Measurements from ENCODE around the gene AMOTL1.
"Not testable (repeated sequence)": the region's sequence is repeated elsewhere in the genome, so short reads cannot be mapped to it uniquely, and the experiment has no call there.

AMOTL1 gene

DNA sequence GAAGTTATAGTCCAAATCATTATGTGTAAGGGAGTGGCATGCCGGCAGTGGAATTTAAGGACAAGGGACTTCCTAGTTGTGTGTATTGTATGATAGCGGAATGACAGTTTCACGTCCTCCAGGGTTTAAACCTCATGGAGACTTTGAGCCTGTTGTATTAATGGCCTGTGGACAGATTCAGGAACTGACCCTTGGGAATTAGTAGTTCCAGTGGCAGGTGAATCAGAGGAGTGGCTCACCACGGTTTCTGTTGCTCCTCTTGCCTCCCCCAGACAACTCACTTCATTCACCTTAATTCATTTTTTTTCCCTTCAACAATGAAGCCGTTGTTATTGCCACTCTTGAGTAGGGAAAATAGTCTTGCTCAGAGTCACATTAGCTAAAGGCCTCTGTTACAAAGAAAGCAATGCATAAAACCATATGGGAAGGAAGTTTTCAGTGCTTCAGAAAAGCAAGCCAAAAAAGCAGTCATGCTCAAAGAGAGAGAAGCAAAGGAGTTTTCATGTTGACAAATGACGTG lies 22.6 kb downstream of the AMOTL1 start:
- CTCF ChIA-PET: interaction anchor here (0.9 kb wide), 1 partner anchor 168 kb away, joined by 3 read pairs; no protein-coding TSS in a partner anchor
- no peak for TF ChIP-seq CTCF (IDR thresholded peaks at IDR 0.05; ENCODE audit: insufficient read depth, low read length, missing control alignments)
- POLR2A ChIA-PET: no interaction called here
- no peak for DNase-seq (ENCODE audit: low read depth, low spot score)
- no peak overlapping the region for H3K4me3 ChIP-seq (ENCODE audit: low read depth, low read length)

GRCh38 chr11:94791216-94791889 lies 23.2 kb downstream of the AMOTL1 start:
- DNase-seq (ENCODE audit: low read depth, low spot score): no peak
- ChIA-PET POLR2A (no interaction called here), CTCF (interaction anchor here (0.9 kb wide), 1 partner anchor 168 kb away, joined by 3 read pairs; no protein-coding TSS in a partner anchor)
- H3K4me3 ChIP-seq (ENCODE audit: low read depth, low read length): no peak overlapping the region
- no peak for TF ChIP-seq CTCF (IDR thresholded peaks at IDR 0.05; ENCODE audit: insufficient read depth, low read length, missing control alignments)

DNA sequence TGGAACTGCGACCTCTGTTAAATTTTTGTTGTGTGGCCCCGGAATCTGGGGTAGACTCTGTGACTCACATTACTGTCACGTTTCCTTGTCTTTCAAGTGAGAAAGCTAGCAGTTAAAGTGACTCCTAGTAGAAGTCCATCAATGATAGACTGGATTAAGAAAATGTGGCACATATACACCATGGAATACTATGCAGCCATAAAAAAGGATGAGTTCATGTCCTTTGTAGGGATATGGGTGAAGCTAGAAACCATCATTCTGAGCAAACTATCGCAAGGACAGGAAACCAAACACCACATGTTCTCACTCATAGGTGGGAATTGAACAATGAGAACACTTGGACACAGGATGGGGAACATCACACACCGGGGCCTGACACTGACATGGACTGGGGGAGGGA lies 23.8 kb downstream of the AMOTL1 start:
- CTCF ChIA-PET: interaction anchor here (1.5 kb wide), 2 partner anchors 106 to 168 kb away, joined by 3 to 4 read pairs; no protein-coding TSS in a partner anchor
- POLR2A ChIA-PET; H3K4me3 ChIP-seq (ENCODE audit: low read depth, low read length); DNase-seq (ENCODE audit: low read depth, low spot score): not testable (repeated sequence)

- TF ChIP-seq CTCF (IDR thresholded peaks at IDR 0.05; ENCODE audit: insufficient read depth, low read length, missing control alignments): no peak
- POLR2A ChIA-PET: no interaction called here
- H3K4me3 ChIP-seq (ENCODE audit: low read depth, low read length): no peak overlapping the region
- DNase-seq (ENCODE audit: low read depth, low spot score): no peak
- CTCF ChIA-PET: interaction anchor here (0.7 to 5.5 kb wide), 4 partner anchors 7 to 169 kb away, joined by 3 to 35 read pairs (median 4); no protein-coding TSS in a partner anchor
Observed at GRCh38 chr11:94792451-94792850, 24.3 kb downstream of the AMOTL1 start.

DNA sequence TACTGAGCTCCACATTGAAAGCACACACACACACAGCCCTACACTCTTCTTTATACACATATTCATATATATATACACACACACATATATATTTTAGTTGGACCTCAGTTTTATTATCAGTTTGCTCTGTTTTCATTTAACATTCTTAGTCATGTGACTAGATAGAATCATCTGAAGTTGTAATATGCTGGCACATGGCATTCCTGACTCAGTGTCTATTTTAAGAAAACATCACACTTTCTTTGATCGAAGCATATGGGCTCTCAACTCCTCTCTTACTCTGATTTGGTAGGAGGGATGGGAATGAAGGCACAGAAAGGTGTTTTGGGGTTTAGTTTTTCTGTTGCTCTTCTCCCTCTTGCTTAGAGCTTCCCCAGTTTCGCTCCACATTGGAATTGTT lies 24.8 kb downstream of the AMOTL1 start:
- no peak overlapping the region for H3K4me3 ChIP-seq (ENCODE audit: low read depth, low read length)
- ChIA-PET POLR2A (no interaction called here), CTCF (interaction anchor here (0.7 to 5.5 kb wide), 4 partner anchors 8 to 169 kb away, joined by 3 to 35 read pairs (median 4); no protein-coding TSS in a partner anchor)
- no peak for DNase-seq (ENCODE audit: low read depth, low spot score)
- TF ChIP-seq CTCF (IDR thresholded peaks at IDR 0.05; ENCODE audit: insufficient read depth, low read length, missing control alignments): no peak

DNA sequence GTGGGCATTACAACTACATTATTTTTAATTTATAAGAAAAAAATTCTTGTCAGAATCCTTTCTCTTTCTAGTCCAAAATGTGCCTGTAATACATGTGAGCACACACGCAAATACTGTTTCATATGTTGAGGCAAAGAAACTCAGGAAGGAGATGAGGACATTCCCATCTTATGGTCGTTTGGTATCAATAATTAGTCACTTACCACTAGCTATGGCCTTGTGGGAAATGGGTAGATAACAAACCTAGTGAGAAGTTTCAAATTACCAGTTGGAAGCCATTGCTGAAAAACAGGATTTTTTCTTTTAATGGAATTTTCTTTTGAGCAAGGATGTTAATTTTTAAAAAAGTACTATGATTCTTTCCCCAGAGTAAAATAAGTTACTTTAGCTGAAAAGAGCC lies 25.7 kb downstream of the AMOTL1 start:
- DNase-seq (ENCODE audit: low read depth, low spot score): no peak
- H3K4me3 ChIP-seq (ENCODE audit: low read depth, low read length): no peak overlapping the region
- POLR2A ChIA-PET: interaction anchor here (1.2 to 1.5 kb wide), 3 partner anchors 8 to 26 kb away, joined by 4 to 10 read pairs (median 4); partner anchors contain the start of gene AMOTL1
- TF ChIP-seq CTCF (IDR thresholded peaks at IDR 0.05; ENCODE audit: insufficient read depth, low read length, missing control alignments): no peak
- CTCF ChIA-PET: interaction anchor here (1.0 to 5.5 kb wide), 3 partner anchors 9 to 171 kb away, joined by 5 to 35 read pairs (median 5); no protein-coding TSS in a partner anchor

Data from AG04449 (cell line).